IPS-18a (cell line): ENCODE results near the gene NCKAP5.

ENCODE experiments used
- H3K27ac ChIP-seq: one replicate; pipeline ENCODE4 v1.5.1; 2013; ENCODE audit warnings: low read length
- H3K27me3 ChIP-seq: one replicate; pipeline ENCODE4 v1.6.1; 2013; ENCODE audit warnings: mild to moderate bottlenecking, low read length; ENCODE audit not compliant: control insufficient read depth, insufficient read depth
- H3K36me3 ChIP-seq: one replicate; pipeline ENCODE4 v1.6.1; 2013; ENCODE audit warnings: low read depth, low read length; ENCODE audit not compliant: control insufficient read depth
- H3K4me1 ChIP-seq: one replicate; pipeline ENCODE4 v1.6.1; 2013; ENCODE audit warnings: low read depth, low read length; ENCODE audit not compliant: control insufficient read depth
- H3K4me3 ChIP-seq: one replicate; pipeline ENCODE4 v1.5.1; 2013; ENCODE audit warnings: low read length
- H3K9ac ChIP-seq: one replicate; pipeline ENCODE4 v1.6.1; 2013; ENCODE audit warnings: mild to moderate bottlenecking, low read length, moderate library complexity
- H3K9me3 ChIP-seq: one replicate; pipeline ENCODE4 v1.6.1; 2013; ENCODE audit warnings: low read depth, low read length; ENCODE audit not compliant: control insufficient read depth

The NCKAP5 gene

GRCh38 chr2:132797071-132797470, 771.2 kb downstream of the NCKAP5 start:
- no peaks in the 10 kb centered on the region for H3K36me3 ChIP-seq
- H3K4me1 ChIP-seq, result no peaks in the 10 kb centered on the region
- H3K9ac ChIP-seq, result no peak overlapping the region
- H3K27ac ChIP-seq, result no peak overlapping the region
- no peak overlapping the region for H3K4me3 ChIP-seq
- H3K9me3 ChIP-seq, result no peaks in the 10 kb centered on the region
- H3K27me3 ChIP-seq, result no peaks in the 10 kb centered on the region

GRCh38 chr2:132795220-132795619, 773.0 kb downstream of the NCKAP5 start:
- Histone ChIP-seq H3K36me3 (no peaks in the 10 kb centered on the region), H3K9ac (no peak overlapping the region), H3K4me3 (no peak overlapping the region), H3K27me3 (no peaks in the 10 kb centered on the region), H3K9me3 (no peaks in the 10 kb centered on the region), H3K4me1 (no peaks in the 10 kb centered on the region), H3K27ac (no peak overlapping the region)

GRCh38 chr2:132793532-132793931, 774.7 kb downstream of the NCKAP5 start:
- H3K9ac ChIP-seq, result no peak overlapping the region
- no peaks in the 10 kb centered on the region for H3K27me3 ChIP-seq
- no peaks in the 10 kb centered on the region for H3K4me1 ChIP-seq
- H3K4me3 ChIP-seq, result no peak overlapping the region
- H3K36me3 ChIP-seq, result no peaks in the 10 kb centered on the region
- H3K27ac ChIP-seq, result no peak overlapping the region
- no peaks in the 10 kb centered on the region for H3K9me3 ChIP-seq

- H3K9me3 ChIP-seq, result no peaks in the 10 kb centered on the region
- H3K4me1 ChIP-seq, result no peaks in the 10 kb centered on the region
- no peaks in the 10 kb centered on the region for H3K27me3 ChIP-seq
These were observed 778.0 kb downstream of the NCKAP5 start for GRCh38 chr2:132790207-132790785.

GRCh38 chr2:132789066-132789465, 779.2 kb downstream of the NCKAP5 start:
- Histone ChIP-seq H3K9ac (no peak overlapping the region), H3K27ac (no peak overlapping the region), H3K27me3 (no peaks in the 10 kb centered on the region), H3K4me1 (no peaks in the 10 kb centered on the region), H3K36me3 (no peaks in the 10 kb centered on the region), H3K4me3 (no peak overlapping the region), H3K9me3 (no peaks in the 10 kb centered on the region)

More at GRCh38 chr2:132790207-132790785, 778.0 kb downstream of the NCKAP5 start:
- Histone ChIP-seq H3K4me3 (no peak overlapping the region), H3K36me3 (no peaks in the 10 kb centered on the region), H3K9ac (no peak overlapping the region), H3K27ac (no peak overlapping the region)

- Histone ChIP-seq H3K9ac (no peak overlapping the region), H3K36me3 (no peaks in the 10 kb centered on the region), H3K27ac (no peak overlapping the region), H3K4me1 (no peaks in the 10 kb centered on the region), H3K9me3 (no peaks in the 10 kb centered on the region), H3K27me3 (no peaks in the 10 kb centered on the region), H3K4me3 (no peak overlapping the region)
These were observed 779.9 kb downstream of the NCKAP5 start for GRCh38 chr2:132788310-132788838.

GRCh38 chr2:132783883-132784282, 784.4 kb downstream of the NCKAP5 start:
- no peaks in the 10 kb centered on the region for H3K27me3 ChIP-seq
- H3K27ac ChIP-seq, result no peak overlapping the region
- H3K9ac ChIP-seq, result no peak overlapping the region
- H3K4me3 ChIP-seq, result no peak overlapping the region
- H3K9me3 ChIP-seq, result no peaks in the 10 kb centered on the region
- H3K36me3 ChIP-seq, result no peaks in the 10 kb centered on the region
- no peaks in the 10 kb centered on the region for H3K4me1 ChIP-seq

GRCh38 chr2:132782176-132782783, 786.0 kb downstream of the NCKAP5 start:
- no peaks in the 10 kb centered on the region for H3K27me3 ChIP-seq
- no peaks in the 10 kb centered on the region for H3K9me3 ChIP-seq
- H3K9ac ChIP-seq, result no peak overlapping the region
- H3K27ac ChIP-seq, result no peak overlapping the region
- no peaks in the 10 kb centered on the region for H3K36me3 ChIP-seq
- no peak overlapping the region for H3K4me3 ChIP-seq
- H3K4me1 ChIP-seq, result no peaks in the 10 kb centered on the region

- no peaks in the 10 kb centered on the region for H3K4me1 ChIP-seq
- H3K9ac ChIP-seq, result no peak overlapping the region
- H3K27me3 ChIP-seq, result no peaks in the 10 kb centered on the region
- no peaks in the 10 kb centered on the region for H3K36me3 ChIP-seq
- H3K27ac ChIP-seq, result no peak overlapping the region
- H3K9me3 ChIP-seq, result no peaks in the 10 kb centered on the region
- no peak overlapping the region for H3K4me3 ChIP-seq
These were observed 787.6 kb downstream of the NCKAP5 start for GRCh38 chr2:132780651-132781050.

GRCh38 chr2:132779206-132779721, 789.0 kb downstream of the NCKAP5 start:
- Histone ChIP-seq H3K36me3 (no peaks in the 10 kb centered on the region), H3K27me3 (no peaks in the 10 kb centered on the region), H3K9ac (no peak overlapping the region), H3K27ac (no peak overlapping the region), H3K4me3 (no peak overlapping the region), H3K9me3 (no peaks in the 10 kb centered on the region), H3K4me1 (no peaks in the 10 kb centered on the region)

GRCh38 chr2:132776287-132776686, 792.0 kb downstream of the NCKAP5 start:
- H3K4me3 ChIP-seq, result no peak overlapping the region
- H3K27me3 ChIP-seq, result no peaks in the 10 kb centered on the region
- H3K4me1 ChIP-seq, result no peaks in the 10 kb centered on the region
- no peak overlapping the region for H3K27ac ChIP-seq
- no peaks in the 10 kb centered on the region for H3K9me3 ChIP-seq
- no peak overlapping the region for H3K9ac ChIP-seq
- H3K36me3 ChIP-seq, result no peaks in the 10 kb centered on the region

GRCh38 chr2:132774189-132774588, 794.1 kb downstream of the NCKAP5 start:
- Histone ChIP-seq H3K36me3 (no peaks in the 10 kb centered on the region), H3K27ac (no peak overlapping the region), H3K4me3 (no peak overlapping the region), H3K9me3 (no peaks in the 10 kb centered on the region), H3K9ac (no peak overlapping the region), H3K4me1 (no peaks in the 10 kb centered on the region), H3K27me3 (no peaks in the 10 kb centered on the region)
